Fibroblast of the aortic adventitia (primary cell): ENCODE data around the gene CHRD. TPM values are rescaled to one million over a fixed set of nuclear protein-coding genes. Genes with fewer than 3 reads are reported as not detected.
A peak's percentile ranks its signal among the peaks of the same experiment; 100 is the strongest.

Experiments
- DNase-seq: peaks from one replicate; pipeline ENCODE4 v3.0.0-alpha.2; 2010; ENCODE audit warnings: low read depth
- H3K4me3 ChIP-seq: 2 replicates; pipeline ENCODE4 v1.5.1; 2011; ENCODE audit warnings: low read depth, mild to moderate bottlenecking, control low read depth, low read length, moderate library complexity
- CTCF ChIP-seq: IDR thresholded peaks from 2 replicates; pipeline ENCODE4 v1.5.1; 2011; ENCODE audit warnings: mild to moderate bottlenecking, low read length, control low read depth, inconsistent platforms; ENCODE audit not compliant: insufficient read depth
- total RNA-seq: library from RNA; depleted of rRNA; stranded (reverse); fragments of >200 nt; gene quantifications from 2 replicates; pipeline ENCODE4 v1.2.3, GENCODE V29; 2012; ENCODE audit warnings: low replicate concordance

CHRD gene
- total RNA-seq, 1 donor, result 0.36 TPM

DNA sequence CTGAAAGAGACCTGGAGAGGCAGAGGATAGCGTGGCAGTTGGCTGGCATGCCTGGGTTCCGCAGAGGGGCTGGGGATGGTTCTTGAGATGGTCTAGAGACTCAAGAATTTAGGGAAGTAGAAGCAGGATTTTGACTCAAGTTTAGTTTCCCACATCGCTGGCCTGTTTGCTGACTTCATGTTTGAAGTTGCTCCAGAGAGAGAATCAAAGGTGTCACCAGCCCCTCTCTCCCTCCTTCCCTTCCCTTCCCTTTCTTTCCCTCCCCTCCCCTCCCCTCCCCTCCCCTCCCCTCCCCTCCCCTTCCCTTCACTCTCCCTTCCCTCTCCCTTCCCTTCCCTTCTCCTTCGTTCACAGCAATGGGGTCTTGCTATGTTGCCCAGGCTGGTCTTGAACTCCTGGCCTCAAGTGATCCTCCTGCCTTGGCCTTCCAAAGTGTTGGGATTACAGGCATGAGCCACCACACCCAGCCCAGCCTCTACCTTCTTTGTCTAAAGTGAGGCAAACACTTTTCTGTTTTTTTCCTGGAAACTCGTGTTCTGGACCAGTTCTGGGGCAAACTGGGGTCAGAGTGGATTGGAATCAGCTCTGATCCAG, 10.2 kb downstream of the CHRD start:
- H3K4me3 ChIP-seq, result no peak overlapping the region
- no peak for DNase-seq
- no peak for TF ChIP-seq CTCF

GRCh38 chr3:184391266-184391665, 11.4 kb downstream of the CHRD start:
- H3K4me3 ChIP-seq, result no peak overlapping the region
- DNase-seq, result no peak
- TF ChIP-seq CTCF, result no peak

GRCh38 chr3:184395320-184395660, 15.4 kb downstream of the CHRD start:
- no peak for TF ChIP-seq CTCF
- DNase-seq, result no peak
- no peak overlapping the region for H3K4me3 ChIP-seq

GRCh38 chr3:184399410-184399809, 19.6 kb downstream of the CHRD start:
- no peak for TF ChIP-seq CTCF
- no peak overlapping the region for H3K4me3 ChIP-seq
- peak; percentile 95 for DNase-seq

GRCh38 chr3:184405075-184406030, 25.5 kb downstream of the CHRD start:
- no peak for TF ChIP-seq CTCF
- H3K4me3 ChIP-seq, result no peak overlapping the region
- DNase-seq, result no peak

DNA sequence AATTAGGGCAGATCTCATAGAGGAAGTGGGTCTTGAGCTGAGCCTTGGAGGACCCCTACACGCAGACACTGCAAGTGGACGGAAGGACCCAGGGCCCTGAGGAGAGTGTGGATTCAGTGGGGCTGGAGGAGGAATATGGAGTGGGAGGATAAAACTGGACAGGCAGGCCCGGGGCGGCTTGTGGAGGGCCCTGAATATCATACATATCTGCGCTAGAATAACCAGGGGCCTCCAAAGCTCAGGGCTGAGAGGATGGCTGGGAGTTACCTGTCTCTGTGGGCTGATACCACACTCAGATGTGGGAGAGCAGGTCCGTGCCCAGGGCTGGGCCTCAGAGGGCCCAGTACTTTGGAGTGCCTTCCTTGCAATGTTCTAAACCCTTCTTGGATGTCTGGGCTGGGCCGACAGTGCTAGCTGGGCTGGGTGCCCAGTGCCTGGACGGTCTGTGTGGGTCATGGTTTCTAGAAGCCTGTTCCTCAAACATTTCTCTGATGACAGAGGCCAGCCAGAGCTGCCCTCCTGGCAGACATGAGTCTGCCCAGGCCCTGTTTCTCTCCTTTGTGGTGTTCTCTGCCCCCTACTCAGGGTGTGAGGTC, 29.6 kb downstream of the CHRD start:
- no peak overlapping the region for H3K4me3 ChIP-seq
- TF ChIP-seq CTCF, result no peak
- no peak for DNase-seq
